PC-9 (cell line): Measurements from ENCODE around the gene IL16. TPM values are rescaled to one million over a fixed set of nuclear protein-coding genes. Genes with fewer than 3 reads are reported as not detected.

Experiments used
- BruUV-seq: library from RNA; stranded (reverse); fragments of 400-500 nt; replicated peaks from 2 replicates; lab custom pipeline; 2021; lab: Mats Ljungman, UMichigan
- CTCF ChIA-PET: fragments of 300-600 bp; sonication (Branson Sonifier 250); formaldehyde crosslinking; loops from one replicate; lab custom pipeline; 2022; ENCODE audit warnings: antibody characterized with exemption; lab: Charles Lee
- POLR2A ChIA-PET: fragments of 300-600 bp; sonication (Branson Sonifier 250); formaldehyde crosslinking; loops from one replicate; lab custom pipeline; 2022; ENCODE audit warnings: antibody characterized with exemption; ENCODE audit not compliant: unreplicated experiment; lab: Charles Lee
- DNase-seq, 2 experiments: peaks; one replicate each; pipeline versions ENCODE4 v3.0.0 to v3.0.0-alpha.2; 2015 to 2022; ENCODE audit warnings: mixed read lengths in 1 of 2
- H2AFZ ChIP-seq: fragments of 200-600 bp; sonication (generic); 2 replicates; pipeline ENCODE4 v1.8.1; 2017; ENCODE audit warnings: antibody characterized with exemption
- H3F3A ChIP-seq: fragments of 200-600 bp; sonication (generic); 2 replicates; pipeline ENCODE4 v1.8.1; 2017; ENCODE audit warnings: antibody characterized with exemption, mild to moderate bottlenecking, low read depth; ENCODE audit not compliant: insufficient read depth
- H3K27ac ChIP-seq: fragments of 200-600 bp; sonication (generic); 2 replicates; pipeline ENCODE4 v1.6.1; 2016; ENCODE audit warnings: mixed run types
- H3K27me3 ChIP-seq: fragments of 200-600 bp; sonication (generic); 2 replicates; pipeline ENCODE4 v1.6.1; 2016; ENCODE audit warnings: low read depth, mixed run types; ENCODE audit not compliant: insufficient read depth
- H3K36me3 ChIP-seq: fragments of 200-600 bp; sonication (generic); 2 replicates; pipeline ENCODE4 v1.6.1; 2016; ENCODE audit warnings: low read depth, mixed run types
- H3K4me1 ChIP-seq: fragments of 200-600 bp; sonication (generic); replicated peaks from 2 replicates; pipeline ENCODE4 v1.6.1; 2016; ENCODE audit warnings: mixed run types; ENCODE audit not compliant: insufficient read depth
- H3K4me2 ChIP-seq: fragments of 200-600 bp; sonication (generic); 2 replicates; pipeline ENCODE4 v1.6.1; 2017; ENCODE audit warnings: mixed run types
- H3K4me3 ChIP-seq: fragments of 200-600 bp; sonication (generic); 2 replicates; pipeline ENCODE4 v1.6.1; 2016; ENCODE audit warnings: mixed run types
- H3K79me2 ChIP-seq: fragments of 200-600 bp; sonication (generic); 2 replicates; pipeline ENCODE4 v1.6.1; 2017; ENCODE audit warnings: low read depth, mixed run types
- H3K9me2 ChIP-seq: fragments of 200-600 bp; sonication (generic); 2 replicates; pipeline ENCODE4 v1.8.1; 2017; ENCODE audit warnings: mild to moderate bottlenecking; ENCODE audit not compliant: insufficient read depth
- H3K9me3 ChIP-seq: fragments of 200-600 bp; sonication (generic); 2 replicates; pipeline ENCODE4 v1.8.1; 2016; ENCODE audit warnings: low read depth; ENCODE audit not compliant: insufficient read depth
- H4K20me1 ChIP-seq: fragments of 200-600 bp; sonication (generic); 2 replicates; pipeline ENCODE4 v1.8.1; 2017; ENCODE audit not compliant: insufficient read depth
- CTCF ChIP-seq: fragments of 200-600 bp; sonication (generic); conservative IDR thresholded peaks from 2 replicates; pipeline ENCODE4 v1.6.1; 2017; ENCODE audit warnings: mixed run types, antibody characterized with exemption, mild to moderate bottlenecking, moderate library complexity
- EZH2 ChIP-seq: fragments of 200-600 bp; sonication (generic); IDR thresholded peaks from 2 replicates; pipeline ENCODE4 v1.8.0; 2017; ENCODE audit warnings: antibody characterized with exemption, low read depth
- intact Hi-C: fragments of 100-400 bp; cut with micrococcal nuclease; formaldehyde crosslinking; loops from one replicate; pipeline ENCODE4 v1.10.0; 2022; ENCODE audit not compliant: unreplicated experiment
- total RNA-seq: library from RNA; stranded (reverse); gene quantifications from 2 replicates; pipeline ENCODE4 v1.2.3, GENCODE V29; 2021

The IL16 gene
- total RNA-seq, 1 experiment from 2014 or later: 0.50 TPM

- Histone ChIP-seq H3K4me1 (no peaks in the 10 kb centered on the region), H3K27ac (no peak overlapping the region), H3K79me2 (no peaks in the 10 kb centered on the region), H3F3A (no peaks in the 10 kb centered on the region), H3K27me3 (peaks cover 20% of the 10 kb centered on the region), H3K9me3 (peaks cover 4% of the 10 kb centered on the region; the same call in 1 of the 2 replicates), H4K20me1 (no peaks in the 10 kb centered on the region; the same call in 1 of the 2 replicates), H3K4me2 (no peak overlapping the region), H3K36me3 (no peaks in the 10 kb centered on the region), H3K4me3 (no peak overlapping the region), H2AFZ (no peak overlapping the region), H3K9me2 (no peaks in the 10 kb centered on the region)
- intact Hi-C loops: no loop called here
- TF ChIP-seq CTCF: no peak
- no peak for TF ChIP-seq EZH2
- DNase-seq: no peak
- BruUV-seq: no TSS peak
- CTCF ChIA-PET: no interaction called here
- POLR2A ChIA-PET: no interaction called here
These were observed 47.6 kb downstream of the IL16 start for GRCh38 chr15:81244306-81244705.

GRCh38 chr15:81253846-81254245 lies 57.2 kb downstream of the IL16 start:
- no peak overlapping the region for H3K27ac ChIP-seq
- intact Hi-C loops: no loop called here
- no peaks in the 10 kb centered on the region for H3K4me1 ChIP-seq
- H3K36me3 ChIP-seq: no peaks in the 10 kb centered on the region
- no peak overlapping the region for H2AFZ ChIP-seq
- peaks cover 33% of the 10 kb centered on the region for H3K27me3 ChIP-seq
- no peaks in the 10 kb centered on the region for H3K9me3 ChIP-seq
- no peak for TF ChIP-seq CTCF
- TF ChIP-seq EZH2: no peak
- no peaks in the 10 kb centered on the region for H3K79me2 ChIP-seq
- no TSS peak for BruUV-seq
- H3K9me2 ChIP-seq: no peaks in the 10 kb centered on the region
- DNase-seq: no peak
- ChIA-PET CTCF (no interaction called here), POLR2A (no interaction called here)
- H4K20me1 ChIP-seq: no peaks in the 10 kb centered on the region
- H3K4me3 ChIP-seq: no peak overlapping the region
- H3F3A ChIP-seq: no peaks in the 10 kb centered on the region
- H3K4me2 ChIP-seq: no peak overlapping the region

GRCh38 chr15:81254277-81254915 lies 57.7 kb downstream of the IL16 start:
- ChIA-PET POLR2A (no interaction called here), CTCF (no interaction called here)
- H3K4me3 ChIP-seq: no peak overlapping the region
- H3K27ac ChIP-seq: no peak overlapping the region
- BruUV-seq: no TSS peak
- H3K79me2 ChIP-seq: no peaks in the 10 kb centered on the region
- intact Hi-C loops: no loop called here
- no peak overlapping the region for H2AFZ ChIP-seq
- no peaks in the 10 kb centered on the region for H3K4me1 ChIP-seq
- H3K36me3 ChIP-seq: no peaks in the 10 kb centered on the region
- H3K4me2 ChIP-seq: no peak overlapping the region
- H4K20me1 ChIP-seq: no peaks in the 10 kb centered on the region
- TF ChIP-seq EZH2 (no peak), CTCF (no peak)
- H3K9me2 ChIP-seq: no peaks in the 10 kb centered on the region
- DNase-seq: no peak
- no peaks in the 10 kb centered on the region for H3K9me3 ChIP-seq
- H3F3A ChIP-seq: no peaks in the 10 kb centered on the region
- peaks cover 36% of the 10 kb centered on the region for H3K27me3 ChIP-seq
